ENCODE data around the gene SEPHS2.
A peak's percentile ranks its signal among the peaks of the same experiment; 100 is the strongest.
"Not testable (repeated sequence)": the region's sequence is repeated elsewhere in the genome, so short reads cannot be mapped to it uniquely, and the experiment has no call there.

The SEPHS2 gene

DNA sequence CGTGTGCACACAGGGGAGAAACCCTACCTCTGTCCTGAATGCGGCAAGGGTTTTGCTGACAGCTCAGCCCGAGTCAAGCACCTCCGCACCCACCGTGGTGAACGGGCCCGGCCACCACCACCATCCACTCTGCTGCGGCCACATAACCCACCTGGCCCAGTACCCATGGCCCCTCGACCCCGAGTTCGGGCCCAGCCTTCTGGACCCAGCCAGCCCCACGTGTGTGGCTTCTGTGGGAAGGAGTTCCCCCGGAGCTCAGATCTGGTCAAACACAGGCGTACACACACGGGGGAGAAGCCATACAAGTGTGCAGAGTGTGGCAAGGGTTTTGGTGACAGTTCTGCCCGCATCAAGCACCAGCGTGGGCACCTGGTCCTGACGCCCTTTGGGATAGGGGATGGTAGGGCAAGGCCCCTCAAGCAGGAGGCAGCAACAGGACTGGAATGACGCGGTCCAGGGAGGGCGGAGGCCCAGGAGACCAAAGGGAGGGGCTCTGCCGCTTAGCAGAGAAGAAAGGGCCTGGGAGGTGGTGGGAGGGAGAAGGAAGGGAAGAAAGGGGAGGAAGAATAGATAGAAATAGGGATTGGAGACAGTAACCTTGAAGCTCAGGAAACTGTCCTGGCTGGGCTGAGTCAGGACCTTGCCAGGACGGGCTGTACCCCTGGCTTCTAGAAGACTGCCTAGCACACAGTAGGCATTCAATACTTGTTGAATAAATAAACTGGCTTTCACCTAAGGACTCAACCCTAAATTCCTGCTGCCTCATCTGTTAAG lies 46.8 kb downstream of the SEPHS2 start:
- no peak for DNase-seq (ENCODE audit: low read depth in 2 of 2)

DNA sequence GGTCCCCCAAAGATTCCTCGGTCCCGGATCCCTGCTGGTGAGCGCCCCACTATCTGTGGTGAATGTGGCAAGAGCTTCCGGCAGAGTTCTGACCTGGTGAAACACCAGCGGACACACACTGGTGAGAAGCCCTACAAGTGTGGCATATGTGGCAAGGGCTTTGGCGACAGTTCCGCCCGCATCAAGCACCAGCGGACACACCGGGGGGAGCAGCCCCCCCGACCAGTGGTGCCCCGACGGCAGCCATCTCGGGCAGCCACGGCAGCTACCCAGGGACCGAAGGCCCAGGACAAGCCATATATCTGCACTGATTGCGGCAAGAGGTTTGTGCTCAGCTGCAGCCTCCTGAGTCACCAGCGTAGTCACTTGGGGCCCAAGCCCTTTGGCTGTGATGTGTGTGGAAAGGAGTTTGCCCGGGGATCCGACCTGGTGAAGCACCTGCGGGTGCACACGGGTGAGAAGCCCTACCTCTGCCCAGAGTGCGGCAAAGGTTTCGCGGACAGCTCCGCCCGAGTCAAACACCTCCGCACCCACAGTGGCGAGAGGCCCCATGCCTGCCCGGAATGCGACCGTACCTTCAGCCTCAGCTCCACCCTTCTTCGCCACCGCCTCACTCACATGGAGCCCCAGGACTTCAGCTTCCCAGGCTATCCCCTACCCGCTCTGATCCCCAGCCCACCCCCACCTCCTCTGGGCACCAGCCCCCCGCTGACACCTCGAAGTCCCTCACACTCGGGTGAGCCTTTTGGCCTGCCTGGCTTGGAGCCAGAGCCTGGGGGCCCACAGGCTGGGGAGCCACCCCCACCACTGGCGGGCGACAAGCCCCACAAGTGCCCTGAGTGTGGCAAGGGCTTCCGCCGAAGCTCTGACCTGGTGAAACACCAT lies 47.7 kb downstream of the SEPHS2 start:
- DNase-seq (ENCODE audit: low read depth in 2 of 2) = no peak

DNA sequence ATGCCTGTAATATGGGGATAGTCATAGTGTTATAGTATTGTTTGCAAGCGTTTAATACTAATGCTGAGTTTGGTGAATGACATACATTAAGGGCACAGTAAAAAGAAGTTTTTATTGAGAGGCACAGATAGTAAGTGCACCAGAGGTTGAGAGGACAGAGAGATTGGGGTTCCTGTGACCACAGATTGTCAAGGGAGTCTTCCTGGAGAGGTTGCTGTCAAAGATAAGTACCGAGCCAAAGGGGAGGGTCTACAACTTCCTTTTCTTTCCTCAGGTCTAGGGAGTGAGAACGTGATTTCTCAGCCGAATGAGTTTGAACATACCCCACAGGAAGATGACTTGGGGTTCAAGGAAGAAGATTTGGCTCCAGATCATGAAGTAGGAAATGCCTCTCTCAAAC lies 48.6 kb downstream of the SEPHS2 start:
- no peak for DNase-seq (ENCODE audit: low read depth in 2 of 2)

DNA sequence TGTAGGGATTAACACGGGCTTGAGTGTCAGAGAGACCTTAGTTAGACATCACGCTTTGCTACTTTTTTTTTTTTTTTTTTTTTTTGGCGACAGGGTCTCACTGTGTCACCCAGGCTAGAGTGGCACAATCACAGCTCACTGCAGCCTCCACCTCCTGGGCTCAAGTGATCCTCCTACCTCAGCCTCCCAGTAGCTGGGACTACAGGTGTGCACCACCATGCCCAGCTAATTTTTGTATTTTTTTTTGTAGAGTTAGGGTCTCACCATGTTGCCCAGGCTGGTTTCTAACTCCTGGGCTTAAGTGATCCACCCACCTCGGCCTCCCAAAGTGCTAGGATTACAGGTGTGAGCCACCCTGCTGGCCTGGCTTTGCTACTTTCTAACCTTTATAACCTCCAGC lies 49.0 kb downstream of the SEPHS2 start:
- not testable (repeated sequence) for DNase-seq (ENCODE audit: low read depth in 2 of 2)

DNA sequence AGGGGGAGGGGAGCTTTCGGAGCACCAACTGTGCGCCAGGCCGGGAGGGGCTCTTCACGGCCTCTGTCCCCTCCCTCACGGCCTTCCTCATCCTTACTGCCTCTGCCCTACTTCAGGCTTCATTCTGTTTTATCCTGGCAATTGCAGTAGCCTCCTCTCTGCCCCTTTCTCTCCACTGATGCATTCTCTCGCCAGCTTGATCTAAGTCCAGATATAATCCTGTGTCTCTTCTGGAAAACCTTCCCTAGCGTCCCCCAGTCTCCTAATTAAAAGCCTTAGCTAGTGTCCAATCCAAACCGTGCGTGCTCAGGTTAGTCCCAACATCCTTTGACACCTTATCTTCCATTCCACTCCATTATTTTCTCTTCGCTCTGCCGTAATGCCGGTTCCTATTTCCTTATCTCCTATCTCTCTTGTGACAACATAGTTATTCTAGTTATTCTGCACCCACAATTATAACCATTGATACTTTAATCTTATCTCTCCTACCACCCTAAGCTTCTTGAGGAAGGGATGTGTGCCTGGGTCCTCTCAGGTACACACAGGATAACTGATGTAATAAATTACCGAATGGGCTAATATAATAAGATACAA lies 49.6 kb downstream of the SEPHS2 start:
- DNase-seq (ENCODE audit: low read depth in 2 of 2) = no peak

- peak; percentile 31 to 43 for DNase-seq (ENCODE audit: low read depth in 2 of 2)
Measured at GRCh38 chr16:30395155-30395991, 50.3 kb downstream of the SEPHS2 start, which contains the start of gene ZNF48. Gene ZNF48 (plus strand): TSS chr16:30395420. CDS start chr16:30395795, 375 bp downstream.

DNA sequence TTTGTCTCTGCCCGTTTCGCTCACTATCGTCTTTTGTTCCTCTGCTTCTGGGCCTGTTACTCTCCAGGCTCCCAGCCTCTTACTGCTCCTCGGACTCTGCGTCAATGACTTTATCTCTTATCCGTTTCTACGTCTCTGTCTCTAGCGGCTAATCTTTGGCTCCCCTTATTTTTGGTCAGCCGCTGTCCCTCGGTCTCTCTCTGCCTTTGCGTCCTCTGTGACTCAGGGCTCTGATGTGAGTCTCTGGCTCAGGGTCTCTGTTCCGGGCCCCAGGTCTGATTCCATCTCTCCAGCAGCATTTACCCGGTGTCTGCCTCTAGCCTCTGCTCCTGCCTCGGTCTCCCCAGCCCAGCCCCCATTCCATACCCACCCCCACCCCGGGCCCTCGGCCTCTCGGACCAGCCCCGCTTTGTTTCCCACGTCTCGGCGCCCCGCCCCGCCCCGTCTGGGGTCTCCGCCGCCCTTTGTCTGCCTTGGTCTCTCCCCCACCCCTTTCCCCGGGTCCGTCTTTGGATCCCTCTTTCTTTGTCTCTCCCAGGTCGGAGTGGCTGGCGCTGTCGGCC lies 51.0 kb downstream of the SEPHS2 start:
- DNase-seq (ENCODE audit: low read depth in 2 of 2) = no peak

All from stimulated activated CD4-positive, alpha-beta T cell treated with anti-CD3 and anti-CD28 coated beads, Interleukin-12 subunit alpha, Interleukin-12 subunit beta, amount 100 ng/mL, for 24 hours (primary cell).